Measurements from ENCODE around the gene PEX11B.

DNA sequence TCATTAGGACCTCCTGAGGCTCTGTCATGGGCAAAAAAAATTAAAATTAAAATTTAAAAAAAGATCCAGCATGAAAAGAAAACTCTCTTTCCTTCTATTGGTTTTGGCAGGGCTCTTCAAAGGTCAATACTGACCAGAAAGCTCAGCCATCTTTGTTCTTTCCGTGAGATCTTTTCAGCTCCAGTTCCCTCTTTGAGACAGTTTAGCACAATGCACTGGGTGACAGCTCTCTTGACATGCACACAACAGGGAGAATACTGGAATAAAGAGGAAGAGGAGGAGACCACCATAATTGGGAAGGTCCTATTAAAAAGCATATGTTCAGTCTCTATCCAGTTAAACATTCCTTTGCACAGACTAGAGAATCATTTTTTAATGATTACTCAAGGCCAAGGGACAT is 33.0 kb upstream of the PEX11B start:
- no peak for TF ChIP-seq YY1 (IDR thresholded peaks at IDR 0.05; ENCODE audit: insufficient read depth, insufficient read length)
- TF ChIP-seq SUZ12 (IDR thresholded peaks at IDR 0.05; ENCODE audit: extremely low read depth, insufficient read depth, insufficient read length) = no peak
- TF ChIP-seq ZNF274 (IDR thresholded peaks at IDR 0.05; ENCODE audit: low read depth, low read length) = no peak

All from NT2/D1 (cell line).